Naive thymus-derived CD8-positive, alpha-beta T cell (primary cell): ENCODE data around the gene ZNF700. TPM values are rescaled to one million over a fixed set of nuclear protein-coding genes. Genes with fewer than 3 reads are reported as not detected.
"Not testable (repeated sequence)": the region's sequence is repeated elsewhere in the genome, so short reads cannot be mapped to it uniquely, and the experiment has no call there.

ENCODE experiments used
- ATAC-seq, 2 donors: fragments of 150-1000 bp; cut with Tn5 transposase in 1 of 2; sonication (Bioruptor Pico), chemical (Tn5 transposase) in 1 of 2; 1 replicate in 1 of 2; 2 replicates in 1 of 2; pipeline ENCODE4 v1.10.0; 2021; ENCODE audit warnings: mild to moderate bottlenecking in 2 of 2, moderate library complexity in 2 of 2
- POLR2A ChIA-PET: fragments of 350-600 bp; sonication (Branson Sonifier 250); formaldehyde crosslinking; loops from one replicate; lab custom pipeline; 2021; ENCODE audit warnings: antibody characterized with exemption; lab: Charles Lee
- DNase-seq, 10 donors: peaks; one replicate each; pipeline versions ENCODE4 v3.0.0 to v3.0.0-alpha.2; 2020 to 2022
- H3K27ac Mint-ChIP-seq, 10 donors: one replicate each; pipeline ENCODE4 v1.8.0; 2020 to 2022; ENCODE audit warnings: mild to moderate bottlenecking in 10 of 10, mixed read lengths in 10 of 10, moderate library complexity in 4 of 10, inconsistent platforms in 1 of 10
- H3K27me3 Mint-ChIP-seq, 5 donors: one replicate each; pipeline ENCODE4 v1.8.0; 2021 to 2022; ENCODE audit warnings: mixed read lengths in 5 of 5
- H3K36me3 Mint-ChIP-seq, 3 donors: one replicate each; pipeline ENCODE4 v1.8.0; 2020 to 2022; ENCODE audit warnings: mixed read lengths in 3 of 3, mild to moderate bottlenecking in 2 of 3, inconsistent platforms in 1 of 3
- H3K4me1 Mint-ChIP-seq, 4 donors: one replicate each; pipeline ENCODE4 v1.8.0; 2021 to 2022; ENCODE audit warnings: mixed read lengths in 4 of 4
- H3K4me3 Mint-ChIP-seq, 10 donors: one replicate each; pipeline ENCODE4 v1.8.0; 2020 to 2022; ENCODE audit warnings: mild to moderate bottlenecking in 10 of 10, mixed read lengths in 10 of 10, moderate library complexity in 6 of 10, inconsistent platforms in 1 of 10
- H3K9me3 Mint-ChIP-seq, 9 donors: one replicate each; pipeline ENCODE4 v1.8.0; 2020 to 2022; ENCODE audit warnings: mixed read lengths in 9 of 9, mild to moderate bottlenecking in 3 of 9, inconsistent platforms in 1 of 9, moderate library complexity in 1 of 9
- polyA plus RNA-seq, 3 donors: library from polyadenylated mRNA; unstranded; fragments of 300-500 nt; fragmentation: Illumina TruSeq; gene quantifications; one replicate each; pipeline ENCODE4 v1.2.3, GENCODE V29; 2021
- total RNA-seq, 8 experiments: library from RNA in 2 of 8; stranded (reverse) in 2 of 8; gene quantifications; one replicate each; pipeline ENCODE4 v1.2.3 and lab custom pipeline; 2021 to 2026

ZNF700 gene
- total and polyA plus RNA-seq, 5 experiments from 2014 or later, result 1.1 to 24.0 (median 2.9) TPM

- DNase-seq, result no peak
- peaks cover 2 to 16% (median 7%) of the 10 kb centered on the region in 4 donors for H3K4me1 Mint-ChIP-seq
- H3K9me3 Mint-ChIP-seq, result peaks cover 0 to 22% (median 11%) of the 10 kb centered on the region in 9 donors
- no peak overlapping the region for H3K4me3 Mint-ChIP-seq
- no peak for ATAC-seq
- no peak overlapping the region for H3K27ac Mint-ChIP-seq
- POLR2A ChIA-PET, result no interaction called here
- peaks cover 3 to 38% (median 8%) of the 10 kb centered on the region in 3 donors for H3K36me3 Mint-ChIP-seq
- no peaks in the 10 kb centered on the region for H3K27me3 Mint-ChIP-seq
Observed at GRCh38 chr19:11971041-11971440, 46.1 kb downstream of the ZNF700 start.

GRCh38 chr19:11973019-11973810, 48.3 kb downstream of the ZNF700 start:
- DNase-seq (no peak), ATAC-seq (no peak)
- Mint-ChIP-seq H3K4me1 (peaks cover 0 to 7% (median 0%) of the 10 kb centered on the region in 4 donors), H3K36me3 (peaks cover 20 to 53% (median 23%) of the 10 kb centered on the region in 3 donors), H3K4me3 (no peak overlapping the region), H3K27me3 (no peaks in the 10 kb centered on the region), H3K27ac (no peak overlapping the region), H3K9me3 (peaks cover 0 to 43% (median 26%) of the 10 kb centered on the region in 9 donors)
- POLR2A ChIA-PET, result interaction anchor here (0.7 kb wide), 2 partner anchors 50 to 87 kb away, joined by 3 read pairs; no protein-coding TSS in a partner anchor

- Mint-ChIP-seq H3K27ac (peak overlapping the region in 1 of 10 donors; percentile 25), H3K36me3 (peaks cover 26 to 62% (median 42%) of the 10 kb centered on the region in 3 donors), H3K9me3 (peaks cover 0 to 88% (median 38%) of the 10 kb centered on the region in 9 donors), H3K4me3 (no peak overlapping the region), H3K27me3 (no peaks in the 10 kb centered on the region), H3K4me1 (peaks cover 0 to 2% (median 0%) of the 10 kb centered on the region in 4 donors)
- POLR2A ChIA-PET, result no interaction called here
- DNase-seq (no peak), ATAC-seq (no peak)
Observed at GRCh38 chr19:11978492-11979100, 53.7 kb downstream of the ZNF700 start.

- Mint-ChIP-seq H3K36me3 (peaks cover 23 to 58% (median 42%) of the 10 kb centered on the region in 3 donors), H3K4me1 (peaks cover 0 to 2% (median 0%) of the 10 kb centered on the region in 4 donors), H3K9me3 (peaks cover 0 to 84% (median 38%) of the 10 kb centered on the region in 9 donors), H3K27me3 (no peaks in the 10 kb centered on the region), H3K27ac (no peak overlapping the region), H3K4me3 (no peak overlapping the region)
- POLR2A ChIA-PET, result interaction anchor here (1.5 kb wide), 1 partner anchor 14 kb away, joined by 3 read pairs; the partner anchor contains the start of gene ZNF763
- no peak for ATAC-seq
- no peak for DNase-seq
Observed at GRCh38 chr19:11979527-11979926, 54.6 kb downstream of the ZNF700 start.

- Mint-ChIP-seq H3K4me1 (peaks cover 0 to 5% (median 1%) of the 10 kb centered on the region in 4 donors), H3K9me3 (peaks cover 0 to 56% (median 25%) of the 10 kb centered on the region in 9 donors), H3K27me3 (no peaks in the 10 kb centered on the region), H3K4me3 (no peak overlapping the region), H3K27ac (no peak overlapping the region), H3K36me3 (peaks cover 13 to 35% (median 30%) of the 10 kb centered on the region in 3 donors)
- POLR2A ChIA-PET, result interaction anchor here (2.2 kb wide), 1 partner anchor 18 kb away, joined by 8 read pairs; the partner anchor contains the start of gene ZNF763
- DNase-seq, result no peak
- no peak for ATAC-seq
Observed at GRCh38 chr19:11982526-11982925, 57.6 kb downstream of the ZNF700 start.

- ATAC-seq, result no peak
- POLR2A ChIA-PET, result interaction anchor here (0.8 kb wide), 1 partner anchor 20 kb away, joined by 3 read pairs; no protein-coding TSS in a partner anchor
- DNase-seq, result peak in 1 of 10 donors; percentile 12
- H3K36me3 Mint-ChIP-seq, result peaks cover 0 to 11% (median 5%) of the 10 kb centered on the region in 3 donors
- H3K9me3 Mint-ChIP-seq, result peaks cover 0 to 31% (median 5%) of the 10 kb centered on the region in 9 donors
- H3K27ac Mint-ChIP-seq, result no peak overlapping the region
- H3K4me3 Mint-ChIP-seq, result no peak overlapping the region
- H3K4me1 Mint-ChIP-seq, result peaks cover 7 to 13% (median 11%) of the 10 kb centered on the region in 4 donors
- H3K27me3 Mint-ChIP-seq, result no peaks in the 10 kb centered on the region
Observed at GRCh38 chr19:11984986-11985385, 60.1 kb downstream of the ZNF700 start.

GRCh38 chr19:11986754-11987153, 61.8 kb downstream of the ZNF700 start:
- Mint-ChIP-seq H3K27me3 (no peaks in the 10 kb centered on the region), H3K9me3 (peaks cover 0 to 14% (median 3%) of the 10 kb centered on the region in 9 donors), H3K36me3 (peaks cover 0 to 5% (median 4%) of the 10 kb centered on the region in 3 donors), H3K27ac (peak overlapping the region in 2 of 10 donors; percentile 83 to 98), H3K4me1 (peaks cover 12 to 28% (median 23%) of the 10 kb centered on the region in 4 donors), H3K4me3 (peak overlapping the region in 7 of 10 donors; percentile 28 to 100 (median 99))
- DNase-seq, result no peak
- POLR2A ChIA-PET, result interaction anchor here (0.6 to 6.7 kb wide), 8 partner anchors 11 to 921 kb away, joined by 3 to 102 read pairs (median 4); partner anchors contain the start of genes ZNF700, ZNF763 and ZNF844
- ATAC-seq, result no peak

GRCh38 chr19:11987405-11988281, 62.7 kb downstream of the ZNF700 start:
- POLR2A ChIA-PET, result interaction anchor here (0.5 to 6.7 kb wide), 15 partner anchors 23 to 247 kb away, joined by 3 to 102 read pairs (median 3); partner anchors contain the start of genes ZNF20, ZNF433, ZNF491 and ZNF69
- H3K9me3 Mint-ChIP-seq, result peaks cover 0 to 5% (median 0%) of the 10 kb centered on the region in 9 donors
- DNase-seq (peak; percentile 82 to 96 (median 89)), ATAC-seq (peak; percentile 91 to 92)
- H3K27ac Mint-ChIP-seq, result peak overlapping the region; percentile 83 to 99 (median 97)
- peak overlapping the region; percentile 89 to 100 (median 99) for H3K4me3 Mint-ChIP-seq
- H3K36me3 Mint-ChIP-seq, result peaks cover 0 to 8% (median 0%) of the 10 kb centered on the region in 3 donors
- no peaks in the 10 kb centered on the region for H3K27me3 Mint-ChIP-seq
- H3K4me1 Mint-ChIP-seq, result peaks cover 16 to 35% (median 31%) of the 10 kb centered on the region in 4 donors

GRCh38 chr19:11989112-11989456, 64.2 kb downstream of the ZNF700 start:
- DNase-seq, result no peak
- H3K4me3 Mint-ChIP-seq, result peak overlapping the region; percentile 89 to 100 (median 99)
- H3K27me3 Mint-ChIP-seq, result no peaks in the 10 kb centered on the region
- POLR2A ChIA-PET, result interaction anchor here (0.6 to 6.7 kb wide), 8 partner anchors 25 to 191 kb away, joined by 3 to 102 read pairs (median 6); partner anchors contain the start of genes ZNF20, ZNF439, ZNF440 and ZNF491
- no peak for ATAC-seq
- H3K27ac Mint-ChIP-seq, result peak overlapping the region in 9 of 10 donors; percentile 83 to 99 (median 97)
- H3K36me3 Mint-ChIP-seq, result peaks cover 0 to 11% (median 0%) of the 10 kb centered on the region in 3 donors
- peaks cover 22 to 45% (median 42%) of the 10 kb centered on the region in 4 donors for H3K4me1 Mint-ChIP-seq
- peaks cover 0 to 2% (median 0%) of the 10 kb centered on the region in 9 donors for H3K9me3 Mint-ChIP-seq

GRCh38 chr19:11991921-11992320, 67.0 kb downstream of the ZNF700 start:
- ATAC-seq, result not testable (repeated sequence)
- peaks cover 22 to 58% (median 49%) of the 10 kb centered on the region in 4 donors for H3K4me1 Mint-ChIP-seq

GRCh38 chr19:11995174-11995573, 70.3 kb downstream of the ZNF700 start:
- Mint-ChIP-seq H3K9me3 (peaks cover 0 to 4% (median 0%) of the 10 kb centered on the region in 9 donors), H3K27ac (peak overlapping the region in 1 of 10 donors; percentile 62), H3K27me3 (no peaks in the 10 kb centered on the region), H3K4me3 (no peak overlapping the region), H3K4me1 (peaks cover 22 to 60% (median 54%) of the 10 kb centered on the region in 4 donors), H3K36me3 (peaks cover 0 to 27% (median 18%) of the 10 kb centered on the region in 3 donors)
- POLR2A ChIA-PET, result no interaction called here
- no peak for DNase-seq
- no peak for ATAC-seq

More at GRCh38 chr19:11991921-11992320, 67.0 kb downstream of the ZNF700 start:
- POLR2A ChIA-PET, result interaction anchor here (0.7 to 6.7 kb wide), 3 partner anchors 68 to 106 kb away, joined by 3 to 102 read pairs (median 4); partner anchors contain the start of gene ZNF700
- Mint-ChIP-seq H3K36me3 (peaks cover 0 to 19% (median 7%) of the 10 kb centered on the region in 3 donors), H3K27ac (peak overlapping the region in 5 of 10 donors; percentile 15 to 78 (median 38)), H3K4me3 (peak overlapping the region in 3 of 10 donors; percentile 2 to 14 (median 13))
- H3K9me3 Mint-ChIP-seq, H3K27me3 Mint-ChIP-seq, DNase-seq: not testable (repeated sequence)
